Stimulated activated CD8-positive, alpha-beta memory T cell treated with anti-CD3 and anti-CD28 coated beads, Interleukin-4, amount 100 ng/mL, for 24 hours (primary cell): Measurements from ENCODE around the gene KCNQ5.

Source experiments
- DNase-seq: peaks from one replicate; pipeline ENCODE4 v3.0.0-alpha.2; 2020; ENCODE audit warnings: low read depth

KCNQ5 gene

GRCh38 chr6:73123632-73124329 is 501.9 kb downstream of the KCNQ5 start:
- no peak for DNase-seq

- peak; percentile 74 for DNase-seq
Measured at GRCh38 chr6:73129653-73130443, 508.0 kb downstream of the KCNQ5 start.

GRCh38 chr6:73131706-73132105 is 509.8 kb downstream of the KCNQ5 start:
- no peak for DNase-seq

GRCh38 chr6:73134588-73134987 is 512.7 kb downstream of the KCNQ5 start:
- peak; percentile 8 for DNase-seq

GRCh38 chr6:73139681-73140383 is 518.0 kb downstream of the KCNQ5 start:
- no peak for DNase-seq

GRCh38 chr6:73143551-73143950 is 521.7 kb downstream of the KCNQ5 start:
- no peak for DNase-seq

GRCh38 chr6:73144516-73144915 is 522.7 kb downstream of the KCNQ5 start:
- DNase-seq: no peak

- DNase-seq: no peak
Measured at GRCh38 chr6:73145690-73146089, 523.8 kb downstream of the KCNQ5 start.

GRCh38 chr6:73151732-73152131 is 529.9 kb downstream of the KCNQ5 start:
- DNase-seq: no peak

GRCh38 chr6:73152556-73152955 is 530.7 kb downstream of the KCNQ5 start:
- DNase-seq: no peak

GRCh38 chr6:73152966-73153757 is 531.3 kb downstream of the KCNQ5 start:
- no peak for DNase-seq

- no peak for DNase-seq
Measured at GRCh38 chr6:73156793-73157767, 535.2 kb downstream of the KCNQ5 start.

- no peak for DNase-seq
Measured at GRCh38 chr6:73157870-73158269, 536.0 kb downstream of the KCNQ5 start.

GRCh38 chr6:73169111-73169510 is 547.2 kb downstream of the KCNQ5 start:
- no peak for DNase-seq

- DNase-seq: no peak
Measured at GRCh38 chr6:73169633-73170032, 547.8 kb downstream of the KCNQ5 start.

GRCh38 chr6:73174646-73175045 is 552.8 kb downstream of the KCNQ5 start:
- no peak for DNase-seq

- DNase-seq: no peak
Measured at GRCh38 chr6:73176057-73176456, 554.2 kb downstream of the KCNQ5 start.

GRCh38 chr6:73177221-73177944 is 555.5 kb downstream of the KCNQ5 start:
- no peak for DNase-seq

- DNase-seq: no peak
Measured at GRCh38 chr6:73180076-73180738, 558.3 kb downstream of the KCNQ5 start.
